HG03159 (cell line): ENCODE measurements around the gene ITGA3.

Experiments used
- ATAC-seq: cut with Tn5 transposase; IDR thresholded peaks from one replicate; pipeline ENCODE4 v1.9.1; 2021; ENCODE audit warnings: mild to moderate bottlenecking, moderate library complexity; ENCODE audit not compliant: unreplicated experiment

Gene ITGA3

GRCh38 chr17:50055426-50056216, at the start of gene ITGA3:
ITGA3 (plus strand) TSS chr17:50056110; CDS start chr17:50056440, 330 bp downstream.
- ATAC-seq = no peak

DNA sequence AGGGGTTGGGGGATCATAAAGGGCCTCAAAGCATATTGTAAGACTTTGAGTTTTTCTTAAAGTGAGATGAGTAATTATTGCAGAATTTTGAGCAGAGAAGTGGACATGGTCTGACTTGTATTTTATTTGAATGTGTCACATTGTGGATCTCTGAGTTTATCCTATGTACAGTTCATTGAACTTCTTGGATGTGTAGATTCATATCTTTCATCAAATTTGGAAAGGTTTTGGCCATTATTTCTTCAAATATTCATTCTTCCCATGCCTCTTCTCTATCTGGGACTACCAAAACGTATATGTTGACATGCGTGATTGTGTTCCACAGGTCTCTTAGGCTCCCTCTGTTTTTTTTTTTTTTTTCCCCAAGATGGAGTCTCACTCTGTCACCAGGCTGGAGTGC, 46.6 kb upstream of the ITGA3 start:
- no peak for ATAC-seq

- ATAC-seq = no peak
Observed at GRCh38 chr17:50013079-50013478, 42.8 kb upstream of the ITGA3 start.

DNA sequence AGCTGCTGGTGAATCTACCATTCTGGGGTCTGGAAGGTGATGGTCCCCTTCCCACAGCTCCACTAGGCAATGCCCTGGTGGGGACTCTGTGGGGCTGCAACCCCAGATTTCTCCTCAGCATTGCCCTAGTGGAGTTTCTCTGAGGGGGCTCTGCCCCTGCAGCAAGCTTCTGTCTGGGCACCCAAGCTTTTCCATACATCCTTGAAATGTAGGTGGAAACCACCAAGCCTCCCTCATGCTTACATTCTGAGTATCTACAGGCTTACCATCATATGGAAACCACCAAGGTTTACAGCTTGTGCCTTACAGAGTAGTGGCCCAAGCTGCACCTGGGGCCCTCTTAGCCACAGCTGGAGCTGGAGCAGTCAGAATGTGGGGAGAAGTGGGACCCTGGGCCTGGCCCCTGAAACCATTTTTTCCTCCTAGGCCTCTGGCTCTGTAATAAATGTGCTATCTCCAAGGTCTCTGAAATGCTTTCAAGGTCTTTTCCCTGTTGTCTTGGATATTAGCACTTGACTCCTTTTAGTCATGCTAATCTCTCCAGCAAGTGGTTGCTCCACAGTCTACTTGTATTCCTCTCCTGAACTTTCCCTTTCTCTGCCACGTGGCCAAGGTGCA, 41.3 kb upstream of the ITGA3 start:
- no peak for ATAC-seq

- ATAC-seq = no peak
Observed at GRCh38 chr17:50015146-50015545, 40.8 kb upstream of the ITGA3 start.

GRCh38 chr17:50018909-50019308, 37.0 kb upstream of the ITGA3 start:
- no peak for ATAC-seq

GRCh38 chr17:50020841-50021599, 34.9 kb upstream of the ITGA3 start:
- no peak for ATAC-seq

GRCh38 chr17:50021681-50022370, 34.1 kb upstream of the ITGA3 start:
- ATAC-seq = no peak

GRCh38 chr17:50022463-50023130, 33.3 kb upstream of the ITGA3 start:
- no peak for ATAC-seq

DNA sequence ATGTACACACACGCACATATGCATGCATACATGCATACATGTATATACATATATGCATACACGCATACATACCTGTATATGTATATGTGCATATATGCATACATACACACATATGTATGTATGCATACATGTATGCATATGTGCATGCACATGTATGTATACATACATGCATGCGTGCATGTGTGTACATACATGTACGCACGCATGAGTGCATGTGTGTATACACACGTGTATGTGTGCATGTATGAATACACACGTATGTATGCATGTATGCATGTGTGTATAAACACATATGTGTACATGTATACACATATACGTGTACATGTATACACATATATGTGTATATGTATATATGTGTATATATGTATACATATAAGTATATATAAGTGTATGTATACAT, 32.4 kb upstream of the ITGA3 start:
- no peak for ATAC-seq

- no peak for ATAC-seq
Observed at GRCh38 chr17:50024808-50025207, 31.1 kb upstream of the ITGA3 start.

- ATAC-seq = no peak
Observed at GRCh38 chr17:50026046-50026675, 29.7 kb upstream of the ITGA3 start.

DNA sequence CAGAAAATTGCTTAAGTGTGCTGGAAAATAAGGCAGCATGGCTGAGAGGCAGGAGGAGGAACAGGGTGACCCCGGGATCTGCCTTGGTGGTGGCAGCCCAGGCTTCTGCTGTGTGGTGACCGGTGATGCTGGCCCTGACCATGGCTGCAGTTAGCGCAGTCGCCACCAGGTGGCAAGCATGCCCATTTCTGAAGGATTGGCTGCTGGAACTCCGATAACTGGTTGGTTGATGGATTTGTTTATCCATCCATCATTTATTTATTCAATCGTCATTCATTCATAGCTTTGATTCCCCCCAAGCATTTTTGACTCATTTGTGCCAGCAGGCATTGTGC, 29.1 kb upstream of the ITGA3 start:
- no peak for ATAC-seq

DNA sequence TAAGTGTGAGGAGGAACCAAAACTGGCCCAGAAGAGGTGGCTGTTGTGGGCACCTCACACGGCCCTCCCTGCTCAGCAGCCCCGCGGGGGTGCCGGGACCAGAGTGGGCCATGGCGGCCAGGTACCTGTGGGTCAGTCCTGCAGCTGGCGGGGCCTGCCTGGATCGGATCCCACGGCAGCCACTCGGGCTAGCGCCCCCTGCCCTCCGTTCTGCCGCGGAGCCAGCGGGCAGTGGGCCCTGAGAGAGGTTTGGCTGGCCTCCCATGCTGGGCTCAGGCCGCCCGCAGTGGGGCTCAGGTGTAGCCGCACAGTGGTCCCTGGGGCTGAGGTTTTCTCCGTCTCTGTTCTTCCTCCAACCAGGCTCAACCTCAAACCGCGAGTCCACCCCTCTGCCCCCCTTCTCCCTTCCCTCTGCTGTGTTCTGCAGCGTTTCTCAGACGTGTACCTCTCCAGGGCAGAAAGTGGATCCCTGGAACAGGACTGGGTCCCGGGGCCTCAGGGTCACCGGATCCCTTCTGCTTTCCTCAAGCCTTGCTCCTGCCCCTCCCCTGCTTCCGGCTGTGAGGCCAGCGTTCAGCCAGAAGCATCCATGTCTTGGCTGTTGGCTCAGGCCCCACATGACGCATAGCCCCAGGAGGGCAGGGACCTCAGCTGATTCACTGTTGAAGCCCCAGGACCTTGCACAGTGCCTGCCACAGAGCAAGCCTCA, 28.6 kb upstream of the ITGA3 start:
- no peak for ATAC-seq

DNA sequence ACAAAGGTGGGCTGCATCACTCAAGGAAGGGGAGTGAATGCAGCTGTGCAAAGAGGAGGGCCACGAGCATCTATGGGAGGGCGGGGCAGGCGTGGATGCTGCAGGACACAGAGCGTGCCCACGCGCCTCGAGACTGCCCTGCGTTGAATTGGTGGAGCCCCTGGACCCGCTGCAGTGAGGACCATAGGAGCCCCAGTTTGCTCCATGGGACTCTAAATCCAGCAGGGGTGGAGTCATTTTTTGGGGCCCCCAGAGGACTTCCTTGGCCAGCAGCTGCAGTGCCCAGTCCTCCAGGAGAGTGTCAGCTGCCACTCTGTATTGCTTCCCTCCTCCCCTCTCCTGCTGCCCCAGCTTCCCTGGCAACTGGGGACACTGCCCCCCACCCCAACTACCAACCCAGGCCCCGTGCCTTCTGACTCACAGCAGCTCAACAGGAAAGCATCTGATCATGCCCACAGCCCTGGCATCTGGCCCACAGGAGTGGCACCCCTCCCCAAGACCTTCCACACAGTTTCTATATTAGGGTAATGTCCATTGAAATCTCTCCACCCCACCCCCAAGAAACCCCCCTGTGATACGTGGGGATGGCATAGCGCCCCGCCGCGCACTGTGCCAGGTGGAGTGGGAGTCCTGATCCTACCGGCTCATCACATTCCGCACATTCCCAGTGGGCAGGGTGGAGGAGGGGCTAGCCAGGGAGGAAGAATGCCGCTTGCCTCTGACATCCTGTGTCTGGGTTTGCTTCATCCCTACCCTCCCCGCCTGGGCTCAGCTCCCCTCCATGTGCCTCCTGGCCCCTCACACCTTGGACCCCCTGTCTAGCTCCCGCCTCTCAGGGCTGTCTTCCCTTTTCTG, 27.8 kb upstream of the ITGA3 start:
- no peak for ATAC-seq

DNA sequence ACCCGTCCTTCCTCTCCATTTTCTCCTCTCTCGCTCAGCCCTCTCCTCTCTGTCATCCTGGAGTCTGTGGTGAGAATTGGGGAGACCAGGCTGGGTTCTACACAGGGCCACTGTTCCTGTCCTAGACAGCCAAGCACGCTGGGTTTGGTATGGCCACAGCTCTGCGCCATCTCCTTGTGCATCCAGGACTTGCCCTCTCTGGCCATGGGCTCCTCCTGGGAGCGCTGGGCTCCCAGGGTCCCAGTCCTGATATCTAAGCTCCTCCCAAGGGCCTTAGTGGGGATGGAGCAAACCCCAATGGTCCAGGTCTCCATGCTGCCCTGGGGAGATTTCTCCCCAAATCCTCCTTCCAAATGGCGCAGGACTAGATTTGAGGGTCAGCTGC, 27.2 kb upstream of the ITGA3 start:
- ATAC-seq = no peak

- no peak for ATAC-seq
Observed at GRCh38 chr17:50029185-50029584, 26.7 kb upstream of the ITGA3 start.

GRCh38 chr17:50033316-50033715, 22.6 kb upstream of the ITGA3 start:
- ATAC-seq = no peak
